ENCODE measurements around the gene CFAP68.
A peak's percentile ranks its signal among the peaks of the same experiment; 100 is the strongest.
"Not testable (repeated sequence)": the region's sequence is repeated elsewhere in the genome, so short reads cannot be mapped to it uniquely, and the experiment has no call there.

Gene CFAP68

DNA sequence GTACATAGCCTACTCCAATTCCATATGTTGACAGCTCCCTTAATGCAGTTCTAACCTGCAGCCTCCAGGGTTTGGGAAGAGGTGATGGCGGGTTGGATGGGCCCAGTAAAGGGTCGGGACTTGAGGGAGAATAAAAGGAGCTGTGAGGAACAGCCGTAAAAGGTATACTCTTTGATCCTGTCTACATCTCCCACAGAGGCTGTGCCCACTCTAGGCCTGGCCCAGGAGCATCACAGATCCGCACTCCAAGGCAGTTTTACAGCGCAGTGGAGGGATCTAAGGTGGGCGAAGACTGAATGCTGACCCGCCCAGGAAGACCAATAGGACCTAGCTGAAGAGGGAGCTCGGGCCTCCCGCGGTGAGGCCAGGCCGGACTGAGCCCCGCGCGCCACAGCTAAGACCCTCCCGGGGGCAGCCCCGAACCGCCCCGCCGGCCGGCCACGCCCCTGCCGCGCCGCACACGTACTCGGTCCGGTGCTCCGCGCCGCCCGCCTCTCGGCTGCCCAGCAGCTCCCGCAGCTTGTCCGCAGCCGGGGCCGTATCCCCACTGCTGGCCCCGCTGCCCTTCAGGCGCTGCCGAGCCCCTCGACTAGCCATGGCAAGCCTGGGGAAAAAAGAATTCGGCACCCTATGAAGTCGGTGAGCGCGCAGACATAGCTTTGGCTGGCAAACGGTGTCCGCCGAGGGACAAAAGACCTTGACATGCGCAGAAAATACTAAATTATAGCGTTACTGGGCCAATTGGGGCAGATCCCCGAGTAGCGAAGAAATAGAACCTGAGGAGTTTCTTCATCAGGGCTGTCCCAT, 8.3 kb upstream of the CFAP68 start, which contains the start of gene ALG9:
ALG9 (minus strand) TSS at position 696 of the 807 bp plus-strand sequence; CDS start at position 597, 99 bp downstream.
- peak; percentile 70 for DNase-seq

DNA sequence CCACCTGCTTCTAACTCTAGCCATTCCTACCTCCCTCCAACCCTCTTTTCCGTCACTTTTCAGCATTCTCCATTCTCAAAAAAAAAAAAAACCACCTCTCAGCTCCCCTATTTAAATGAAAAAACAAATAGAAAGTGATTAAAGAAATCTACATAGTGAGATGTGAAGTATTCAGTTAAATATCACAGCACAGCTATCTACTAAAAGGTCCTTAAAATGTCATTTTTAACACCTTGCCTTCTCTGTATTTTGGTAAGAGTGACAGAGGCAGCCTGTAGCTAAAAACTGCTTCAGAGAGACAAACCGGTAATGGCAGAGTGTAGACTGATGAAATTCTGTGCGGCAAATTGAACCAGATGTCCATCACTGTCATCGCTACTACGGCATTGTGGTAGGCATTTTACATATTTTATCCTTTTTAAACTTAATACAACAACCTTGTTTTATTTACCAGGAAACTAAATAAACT, 7.6 kb upstream of the CFAP68 start:
- DNase-seq, result no peak

DNA sequence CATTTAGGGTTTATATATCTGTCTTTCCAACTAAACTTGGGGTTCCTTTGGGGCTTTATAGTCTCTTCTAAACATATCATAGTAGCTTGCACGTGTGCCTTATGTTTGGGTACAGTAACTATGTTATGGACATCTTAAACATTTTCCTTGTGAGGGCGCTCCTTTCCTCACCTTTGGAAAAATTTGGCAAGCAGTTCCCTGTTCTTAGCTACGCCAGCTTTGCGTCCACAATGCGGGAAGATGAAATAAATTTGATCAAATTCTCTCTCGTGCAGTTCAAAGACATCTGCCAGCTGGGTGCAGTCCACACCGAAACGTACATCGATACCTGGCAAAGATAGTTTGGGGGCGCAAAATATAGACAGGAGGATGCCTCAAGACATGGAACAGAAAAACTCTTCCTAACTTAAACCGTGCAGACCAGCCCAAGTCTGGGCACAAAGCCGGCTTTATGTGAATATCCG, 924 bp upstream of the CFAP68 start:
- peak; percentile 30 for DNase-seq

DNA sequence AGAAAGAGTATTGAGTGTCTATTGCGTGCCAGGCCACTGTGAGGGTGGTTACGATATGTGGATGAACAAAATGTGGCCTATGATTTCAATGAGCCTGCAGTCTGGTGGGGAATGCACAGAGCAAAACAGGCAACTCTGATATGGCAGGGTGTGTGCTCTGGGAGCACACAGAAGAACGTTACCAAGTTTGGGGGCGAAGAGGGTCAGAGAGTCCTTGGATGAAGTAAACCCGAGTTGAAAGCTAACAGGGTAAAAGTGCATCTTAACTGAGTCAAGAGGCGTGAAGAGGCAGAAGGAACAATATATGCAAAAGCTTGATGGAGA, 258 bp downstream of the CFAP68 start:
- no peak for DNase-seq

DNA sequence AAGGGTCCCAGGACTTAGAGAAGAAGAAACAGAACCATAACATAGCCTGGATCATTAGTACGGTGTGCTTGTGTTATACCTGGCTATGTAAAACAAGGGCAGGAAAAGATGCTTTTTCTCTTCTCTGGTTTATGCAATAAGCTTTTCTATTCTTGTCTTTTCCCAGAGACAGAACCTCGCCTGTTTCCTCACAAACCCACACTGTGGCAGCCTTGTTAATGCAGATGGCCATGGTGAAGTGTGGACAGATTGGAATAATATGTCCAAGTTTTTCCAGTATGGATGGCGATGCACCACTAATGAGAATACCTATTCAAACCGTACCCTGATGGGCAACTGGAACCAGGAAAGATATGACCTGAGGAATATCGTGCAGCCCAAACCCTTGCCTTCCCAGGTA, 2.9 kb downstream of the CFAP68 start:
- no peak for DNase-seq

DNA sequence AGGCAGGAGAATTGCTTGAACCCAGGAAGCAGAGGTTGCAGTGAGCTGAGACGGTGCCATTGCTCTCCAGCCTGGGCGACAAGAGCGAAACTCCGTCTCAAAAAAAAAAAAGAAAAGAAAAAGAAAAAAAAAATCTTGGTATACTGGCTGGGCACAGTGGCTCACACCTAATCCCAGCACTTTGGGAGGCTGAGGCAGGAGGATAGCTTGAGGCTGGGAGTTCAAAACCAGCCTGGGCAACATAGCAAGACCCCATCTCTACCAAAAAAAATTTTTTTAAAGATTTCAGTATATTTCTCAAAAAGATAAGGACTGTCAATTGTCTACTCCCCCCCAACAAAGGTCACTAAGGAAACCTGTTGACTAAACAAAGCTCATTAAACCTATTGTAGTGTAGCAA, 5.7 kb downstream of the CFAP68 start:
- not testable (repeated sequence) for DNase-seq

DNA sequence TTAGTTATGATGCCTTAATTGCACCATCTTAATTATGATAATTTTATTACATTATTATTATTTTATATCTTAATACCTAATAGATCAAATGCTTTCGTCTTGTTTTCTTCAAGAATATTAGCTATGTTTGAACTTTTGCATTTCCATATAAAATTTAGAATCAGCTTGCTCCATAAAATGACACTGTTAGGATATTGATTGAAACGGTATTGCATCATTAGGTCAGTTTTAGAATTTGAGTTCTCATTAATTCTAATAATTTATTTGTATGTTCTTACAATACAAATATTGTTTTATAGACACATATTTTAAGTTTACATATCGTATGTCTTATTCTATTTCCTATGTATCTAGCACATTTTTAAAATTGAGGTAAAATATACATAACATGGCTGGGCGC, 6.7 kb downstream of the CFAP68 start:
- DNase-seq, result no peak

DNA sequence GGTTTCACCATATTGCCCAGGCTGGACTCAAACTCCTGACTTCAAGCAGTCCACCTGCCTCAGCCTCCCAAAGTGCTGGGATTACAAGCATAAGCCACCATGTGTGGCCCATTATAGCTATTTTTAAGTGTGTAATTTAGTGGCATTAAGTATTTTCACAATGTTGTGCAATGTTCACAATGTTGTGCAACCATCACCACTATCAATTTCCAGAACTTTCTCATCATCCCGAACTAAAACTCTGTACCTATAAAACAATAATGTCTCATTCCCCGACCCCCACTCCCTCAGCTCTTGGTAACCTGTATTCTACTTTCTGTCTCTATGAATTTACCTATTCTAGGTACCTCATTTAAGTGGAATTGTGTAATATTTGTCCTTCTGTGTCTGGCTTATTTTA, 7.5 kb downstream of the CFAP68 start:
- DNase-seq, result no peak

DNA sequence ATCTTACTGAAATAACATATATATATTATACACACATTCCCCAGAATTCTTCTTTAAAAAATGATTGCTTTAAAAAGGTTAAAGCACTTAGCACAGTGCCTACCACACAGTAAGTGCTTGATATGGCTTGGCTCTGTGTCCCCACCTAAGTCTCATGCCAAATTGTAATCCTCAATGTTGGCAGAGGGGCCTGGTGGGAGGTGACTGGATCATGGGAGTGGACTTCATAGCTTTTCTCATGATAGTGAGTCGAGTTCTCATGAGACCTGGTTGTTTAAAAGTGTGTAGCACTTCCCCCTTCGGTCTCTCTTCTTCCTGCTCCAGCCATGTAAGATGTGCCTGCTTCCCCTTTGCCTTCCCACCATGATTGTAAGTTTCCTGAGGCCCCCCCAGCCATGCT, 26.1 kb downstream of the CFAP68 start:
- no peak for DNase-seq

DNA sequence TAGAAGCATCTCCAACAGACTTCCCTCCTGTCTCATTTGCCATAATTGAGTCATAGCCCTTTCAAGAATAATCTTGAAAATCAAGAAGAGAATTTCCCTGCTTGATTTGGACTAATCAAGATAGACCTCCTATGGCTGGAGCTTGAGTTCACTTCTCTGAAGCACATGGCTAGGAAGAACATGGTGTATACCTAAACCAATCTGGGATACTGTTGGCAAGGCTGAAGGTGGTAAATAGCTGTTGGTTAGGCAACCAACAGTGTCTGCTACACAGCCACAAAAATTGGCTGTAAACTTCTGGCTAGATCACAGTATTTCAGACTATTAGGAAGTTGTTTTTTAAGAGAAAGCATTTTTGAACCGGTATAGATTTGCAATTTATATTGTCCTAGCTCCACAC, 27.3 kb downstream of the CFAP68 start:
- no peak for DNase-seq

DNA sequence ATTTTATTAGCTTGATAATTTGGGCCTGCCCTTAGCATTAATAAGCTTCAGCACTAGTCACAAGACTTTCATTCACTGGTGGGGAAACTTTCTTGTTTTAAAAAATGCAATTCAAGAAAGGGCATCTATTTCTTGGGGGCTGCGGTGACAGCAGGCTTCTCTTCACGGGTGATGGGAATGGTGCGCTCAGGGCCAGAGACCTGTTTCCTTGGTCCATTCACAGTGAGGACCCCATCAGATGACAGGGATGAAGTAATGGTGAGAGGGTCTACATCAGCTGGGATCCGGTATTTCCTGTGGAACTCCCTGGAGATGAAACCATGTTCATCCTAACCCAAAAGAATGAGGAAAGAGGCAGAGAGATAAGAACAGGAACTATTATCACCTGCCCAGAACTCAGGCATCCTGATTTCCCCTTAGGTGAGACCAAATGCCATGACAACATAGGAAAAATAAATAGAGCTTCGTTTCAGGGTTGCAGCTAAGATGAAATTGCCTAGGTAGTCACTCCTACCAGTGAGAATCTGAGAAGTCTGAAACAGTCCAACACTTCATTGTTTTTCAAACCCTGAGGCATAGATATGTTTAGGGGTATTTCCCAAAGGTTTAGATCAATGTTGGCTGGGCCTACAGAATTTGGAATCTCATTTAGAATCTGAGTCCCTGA, 29.4 kb downstream of the CFAP68 start:
- DNase-seq, result no peak

DNA sequence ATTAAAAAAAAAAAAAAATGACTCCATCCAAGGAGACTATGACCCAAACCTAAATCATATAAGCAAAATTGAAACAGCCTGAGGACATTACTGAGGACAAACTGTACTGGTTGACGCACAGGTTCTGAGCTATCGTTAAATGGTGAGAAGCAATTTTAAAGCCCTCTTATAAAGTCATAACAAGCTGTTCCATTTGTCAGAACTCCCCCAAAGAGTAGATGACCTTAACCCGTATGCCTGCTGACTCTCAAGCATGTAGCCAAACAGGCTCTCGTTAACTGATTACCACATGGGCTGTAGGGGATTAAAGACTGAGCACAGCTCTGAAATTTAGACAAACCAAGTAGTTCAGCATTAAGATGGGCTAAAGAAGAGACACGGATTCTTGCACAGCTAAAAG, 30.0 kb downstream of the CFAP68 start:
- DNase-seq, result no peak

DNA sequence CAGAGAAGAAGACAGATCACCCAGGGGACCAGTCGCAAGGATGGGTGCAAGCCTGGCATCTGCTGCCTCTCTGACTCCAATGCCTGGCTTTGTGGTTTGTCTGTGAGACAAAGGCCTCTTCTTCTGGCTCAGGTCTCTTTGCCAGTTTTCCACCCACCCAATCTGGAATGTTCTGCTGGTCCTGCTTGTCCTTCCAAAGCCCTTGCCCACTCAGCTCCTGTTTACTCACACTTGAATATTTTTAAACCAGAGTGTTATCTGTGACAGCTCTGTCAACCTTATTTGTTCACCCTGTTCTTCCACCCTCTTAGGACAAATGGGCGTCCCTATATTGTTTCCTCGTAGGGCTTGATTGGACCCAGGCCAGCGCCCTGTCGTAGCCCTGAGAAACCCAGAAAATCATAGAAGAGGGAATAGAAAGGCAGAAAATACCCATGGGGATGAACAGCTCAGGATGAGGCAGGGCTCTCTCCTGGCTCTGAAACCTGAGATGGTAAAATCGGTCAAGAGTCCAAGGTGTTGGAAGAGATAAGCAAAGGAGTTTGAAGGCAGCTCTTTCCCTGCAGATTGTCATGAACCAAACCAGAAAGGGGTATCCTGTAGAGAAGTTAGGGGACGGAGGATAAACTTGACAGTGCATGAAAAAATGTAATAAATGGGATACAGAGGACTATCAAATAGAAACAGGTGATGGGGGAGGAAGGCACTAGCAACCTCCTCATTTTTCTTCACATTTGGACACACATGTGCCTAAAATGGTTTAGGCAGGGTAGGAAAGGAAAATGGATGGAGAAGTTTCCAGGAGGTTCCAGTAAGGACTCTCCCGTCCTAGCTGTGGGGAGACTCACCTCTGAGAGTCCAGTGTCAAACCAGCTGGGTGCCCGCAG, 31.6 kb downstream of the CFAP68 start:
- no peak for DNase-seq

DNA sequence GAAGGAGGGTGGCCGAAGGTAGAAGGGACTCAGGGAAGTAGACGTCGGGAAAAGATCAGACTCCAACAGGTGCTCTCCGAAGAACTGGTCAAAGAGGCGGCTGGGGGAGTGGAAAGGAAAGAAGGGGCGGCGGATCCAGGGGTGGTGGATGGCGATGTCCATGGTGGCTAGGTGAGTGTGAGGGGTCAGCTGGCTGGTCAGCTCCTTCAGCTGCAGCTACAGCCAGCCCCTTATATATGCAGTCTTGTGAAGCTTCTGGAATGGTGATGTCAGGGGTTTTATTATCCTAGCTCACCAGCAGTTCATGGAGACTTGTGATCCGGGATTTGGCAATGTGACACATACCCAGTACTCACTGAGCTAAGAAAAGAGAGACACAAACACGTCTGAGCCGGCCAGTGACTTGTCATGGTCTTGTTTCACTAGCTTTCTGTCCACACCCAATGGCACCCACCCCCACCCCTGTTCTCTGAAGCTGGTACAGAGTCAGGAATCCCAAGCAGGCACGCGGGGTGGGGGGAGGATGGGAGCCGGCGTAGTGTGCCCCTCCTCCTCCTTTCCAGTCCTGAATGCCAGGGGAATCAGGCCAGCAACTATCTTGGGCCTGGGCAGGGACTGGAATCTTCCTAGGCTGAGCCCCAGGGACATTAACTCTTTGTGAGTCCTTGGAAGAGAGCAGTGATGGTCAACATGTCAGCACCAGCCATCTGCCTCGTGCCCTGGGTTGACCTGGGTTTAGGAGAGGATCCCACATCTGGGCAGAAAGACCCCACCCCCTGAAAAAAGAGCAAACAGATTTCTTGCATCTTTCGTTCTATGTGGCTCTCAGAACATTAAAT, 32.4 kb downstream of the CFAP68 start, which contains the start of gene CRYAB:
CRYAB (minus strand) TSS at position 208 of the 839 bp plus-strand sequence; CDS start at position 162, 46 bp downstream.
- DNase-seq, result no peak

DNA sequence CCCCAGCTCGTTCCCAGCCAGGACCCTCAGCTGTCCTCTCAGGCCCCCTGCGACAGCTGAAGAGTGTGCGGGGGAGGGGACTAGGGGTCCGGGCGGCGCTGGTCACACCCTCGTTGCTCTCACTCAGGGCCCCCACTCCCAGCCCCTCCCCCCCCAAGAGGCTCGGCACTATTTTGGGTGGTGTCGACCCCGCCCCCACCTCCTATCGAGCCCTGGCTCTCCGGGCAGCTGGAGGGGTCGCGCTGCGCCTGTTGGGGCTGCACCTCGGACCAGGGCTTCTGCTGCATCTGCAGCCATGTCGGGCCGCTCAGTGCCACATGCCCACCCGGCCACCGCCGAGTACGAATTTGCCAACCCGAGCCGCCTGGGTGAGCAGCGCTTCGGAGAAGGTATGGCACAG, 33.2 kb downstream of the CFAP68 start, which contains the start of gene HSPB2:
HSPB2 (plus strand) TSS at position 200 of the 400 bp plus-strand sequence; CDS start at position 296, 96 bp downstream.
- DNase-seq, result no peak

DNA sequence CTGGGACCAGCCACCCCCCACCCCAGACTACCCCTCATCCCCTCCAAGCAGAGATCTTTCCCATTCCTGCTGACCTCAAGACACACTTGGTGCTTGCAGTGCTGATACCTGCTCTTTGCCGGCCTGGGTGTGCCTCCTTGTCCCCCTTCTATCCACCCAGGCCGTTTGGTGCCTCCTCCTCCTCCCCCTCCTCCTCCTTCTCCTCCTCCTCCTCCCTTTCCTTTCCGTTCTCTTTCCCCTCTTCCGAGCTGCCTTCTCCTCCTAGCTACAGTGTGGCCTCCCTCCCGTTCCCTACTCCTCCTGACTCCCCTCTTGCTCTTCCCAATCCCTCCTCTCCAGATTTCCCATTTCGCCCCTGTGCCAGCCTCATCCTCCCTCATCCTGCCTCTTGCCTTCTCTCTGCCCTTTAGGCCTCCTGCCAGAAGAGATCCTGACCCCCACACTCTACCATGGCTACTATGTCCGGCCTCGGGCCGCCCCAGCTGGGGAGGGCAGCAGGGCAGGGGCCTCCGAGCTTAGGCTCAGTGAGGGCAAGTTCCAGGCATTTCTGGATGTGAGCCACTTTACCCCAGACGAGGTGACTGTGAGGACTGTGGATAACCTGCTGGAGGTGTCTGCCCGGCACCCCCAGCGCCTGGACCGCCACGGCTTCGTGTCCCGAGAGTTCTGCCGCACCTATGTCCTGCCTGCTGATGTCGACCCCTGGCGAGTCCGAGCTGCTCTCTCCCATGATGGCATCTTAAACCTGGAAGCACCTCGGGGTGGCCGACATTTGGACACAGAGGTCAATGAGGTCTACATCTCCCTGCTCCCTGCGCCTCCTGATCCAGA, 33.9 kb downstream of the CFAP68 start:
- DNase-seq, result no peak

DNA sequence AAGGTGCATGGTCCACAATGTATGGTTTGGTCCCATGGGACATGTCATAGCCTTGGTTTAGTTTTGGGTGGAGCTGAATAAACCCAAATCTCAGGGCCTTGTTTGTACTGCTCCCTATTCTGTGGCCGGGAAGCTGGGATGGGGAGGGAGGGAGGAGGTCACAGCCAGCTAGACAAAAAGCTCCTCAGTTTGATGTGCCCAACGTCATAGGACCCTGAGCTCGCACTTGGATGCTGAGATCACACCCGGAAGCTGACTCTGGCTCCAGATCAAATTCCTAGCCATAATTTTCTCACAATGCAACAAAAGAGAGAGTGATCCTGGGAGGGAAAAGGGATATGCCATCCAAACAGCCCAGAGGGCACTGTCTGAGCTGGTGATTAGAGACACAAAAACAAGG, 34.7 kb downstream of the CFAP68 start:
- DNase-seq, result no peak

DNA sequence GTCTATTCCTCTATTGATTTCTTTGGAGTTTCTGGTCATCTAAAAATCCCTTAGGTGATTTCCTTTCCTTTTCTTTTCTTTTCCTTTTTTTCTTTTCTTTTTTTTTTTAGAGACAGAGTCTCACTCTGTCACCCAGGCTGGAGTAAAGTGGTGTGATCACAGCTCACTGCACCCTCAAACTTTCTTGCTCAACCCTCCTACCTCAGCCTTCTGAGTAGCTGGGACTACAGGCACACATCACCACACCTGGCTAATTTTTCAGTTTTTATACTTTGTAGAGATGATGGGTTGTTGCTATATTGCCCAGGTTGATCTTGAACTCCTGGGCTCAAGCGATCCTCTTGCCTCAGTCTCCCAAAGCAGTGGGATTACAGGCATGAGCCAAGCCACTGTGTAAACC, 37.4 kb downstream of the CFAP68 start:
- DNase-seq, result no peak

DNA sequence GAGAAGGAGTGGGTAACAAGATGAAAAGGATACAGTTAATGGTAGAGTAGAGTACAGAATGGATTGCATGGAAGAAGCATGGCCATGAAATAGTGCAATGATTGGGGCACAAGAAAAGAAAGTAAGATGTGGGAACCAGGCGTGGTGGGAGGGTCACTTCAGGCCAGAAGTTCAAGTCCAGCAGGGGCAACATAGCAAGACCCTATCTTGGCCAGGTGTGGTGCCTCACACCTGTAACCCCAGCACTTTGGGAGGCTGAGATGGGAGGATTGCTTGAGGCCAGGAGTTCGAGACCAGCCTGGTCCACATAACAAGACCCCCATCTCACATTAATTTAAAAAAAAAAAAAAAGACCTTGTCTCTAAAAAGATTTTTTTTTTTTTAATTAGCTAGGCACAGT, 38.0 kb downstream of the CFAP68 start:
- no peak for DNase-seq

DNA sequence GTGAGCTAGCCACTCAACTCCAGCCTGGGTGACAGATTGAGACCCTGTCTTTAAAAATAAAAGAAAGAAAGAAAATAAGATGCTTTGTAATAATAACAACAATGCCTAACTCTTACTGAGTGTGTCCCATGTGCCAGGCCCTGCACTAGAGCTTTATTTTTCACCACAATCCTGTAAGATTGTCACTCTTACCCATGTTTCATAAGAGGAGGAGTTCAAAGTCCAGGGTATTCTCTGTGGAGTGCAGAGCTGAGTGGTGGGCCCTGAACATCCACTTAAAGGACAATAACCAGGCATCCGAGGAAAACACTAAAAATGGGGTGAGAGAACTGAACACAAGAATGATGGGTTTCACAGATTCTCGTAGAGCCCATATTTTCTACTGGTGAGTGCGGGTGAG, 38.4 kb downstream of the CFAP68 start:
- no peak for DNase-seq
